A549 (cell line): ENCODE measurements around the gene UMODL1. TPM values are rescaled to one million over a fixed set of nuclear protein-coding genes. Genes with fewer than 3 reads are reported as not detected.

ENCODE experiments used
- ATAC-seq, 2 experiments: fragments of 200-7000 bp in 1 of 2; fragments of >200 bp in 1 of 2; cut with Nextera tagmentation in 1 of 2; cut with Tn5 transposase in 1 of 2; 3 replicates each; pipeline versions ENCODE4 v1.8.0 to v1.9.1; 2018 to 2020; ENCODE audit warnings: mild to moderate bottlenecking in 1 of 2, moderate library complexity in 1 of 2
- CTCF ChIA-PET: fragments of 300-600 bp; sonication (Branson Sonifier 250); formaldehyde crosslinking; extraction: SDS; loops from one replicate; lab custom pipeline; 2021; ENCODE audit warnings: antibody characterized with exemption, inconsistent platforms; lab: Yijun Ruan, JAX
- POLR2A ChIA-PET: fragments of 350-600 bp; formaldehyde crosslinking; extraction: SDS; loops from one replicate; lab custom pipeline; 2021; ENCODE audit warnings: antibody characterized with exemption, inconsistent platforms; lab: Yijun Ruan, JAX
- DNase-seq, 2 experiments: peaks; one replicate each; pipeline versions ENCODE4 v3.0.0 to v3.0.0-alpha.2; 2011 to 2016; ENCODE audit warnings: low read depth in 1 of 2, low spot score in 1 of 2
- FAIRE-seq: peaks from 2 replicates; lab custom pipeline; 2011; peaks lifted over from hg19 to GRCh38; lab: Jason Lieb, UNC
- H3K27ac ChIP-seq, 2 experiments: fragments of >200 bp; sonication (Bioruptor Twin); formaldehyde crosslinking; 3 replicates each; pipeline ENCODE4 v1.5.1; 2016 to 2017
- H3K4me1 ChIP-seq: fragments of >200 bp; sonication (Bioruptor Twin); formaldehyde crosslinking; 3 replicates; pipeline ENCODE4 v1.6.1; 2016
- H3K4me2 ChIP-seq: fragments of >200 bp; sonication (Bioruptor Twin); formaldehyde crosslinking; 3 replicates; pipeline ENCODE4 v1.6.1; 2016
- H3K4me3 ChIP-seq: fragments of >200 bp; sonication (Bioruptor Twin); formaldehyde crosslinking; 3 replicates; pipeline ENCODE4 v1.5.1; 2016
- H3K9me3 ChIP-seq: fragments of >200 bp; sonication (Bioruptor Twin); formaldehyde crosslinking; 3 replicates; pipeline ENCODE4 v1.6.1; 2016
- CHD2 ChIP-seq: fragments of 150-350 bp; IDR thresholded peaks from 2 replicates; pipeline ENCODE4 v1.6.1; 2014; ENCODE audit warnings: low read length; ENCODE audit not compliant: partially characterized antibody
- E2F6 ChIP-seq: IDR thresholded peaks from 2 replicates; pipeline ENCODE4 v1.6.1; 2012; ENCODE audit warnings: low read depth, borderline replicate concordance
- ELK1 ChIP-seq: fragments of 150-350 bp; IDR thresholded peaks from 2 replicates; pipeline ENCODE4 v1.6.1; 2014; ENCODE audit warnings: low read depth, mild to moderate bottlenecking, low read length
- GATA3 ChIP-seq: IDR thresholded peaks from 2 replicates; pipeline ENCODE4 v1.6.1; 2012; ENCODE audit warnings: borderline replicate concordance
- HEYL ChIP-seq: fragments of 250-450 bp; sonication (Bioruptor Pico); IDR thresholded peaks from 2 replicates; pipeline ENCODE4 v1.8.0; 2021; ENCODE audit warnings: mild to moderate bottlenecking, moderate library complexity
- HOXA7 ChIP-seq: fragments of 250-450 bp; sonication (Bioruptor Pico); IDR thresholded peaks from 2 replicates; pipeline ENCODE4 v1.5.0; 2020; ENCODE audit warnings: mild to moderate bottlenecking, moderate library complexity
- HOXB5 ChIP-seq: fragments of 250-450 bp; sonication (Bioruptor Pico); IDR thresholded peaks from 2 replicates; pipeline ENCODE4 v1.5.0; 2020; ENCODE audit warnings: mild to moderate bottlenecking, moderate library complexity
- JUN ChIP-seq, 2 experiments: fragments of >200 bp; sonication (Bioruptor Twin); formaldehyde crosslinking; IDR thresholded peaks; 2 replicates in 1 of 2; 3 replicates in 1 of 2; pipeline ENCODE4 v1.6.1; 2016 to 2017
- MAFK ChIP-seq: fragments of 450-650 bp; IDR thresholded peaks from 2 replicates; pipeline ENCODE4 v1.6.1; 2014; ENCODE audit not compliant: partially characterized antibody
- MAZ ChIP-seq: fragments of 150-350 bp; IDR thresholded peaks from 2 replicates; pipeline ENCODE4 v1.6.1; 2014; ENCODE audit warnings: antibody characterized with exemption, low read depth, low read length, borderline replicate concordance
- NFE2L2 ChIP-seq: fragments of 150-350 bp; conservative IDR thresholded peaks from 2 replicates; pipeline ENCODE4 v1.6.1; 2014; ENCODE audit warnings: low read length
- NR3C1 ChIP-seq: fragments of >200 bp; sonication (Bioruptor Twin); formaldehyde crosslinking; IDR thresholded peaks from 3 replicates; pipeline ENCODE4 v1.6.1; 2017
- PHF8 ChIP-seq: fragments of 200-600 bp; sonication (generic); IDR thresholded peaks from 2 replicates; pipeline ENCODE4 v1.6.1; 2016; ENCODE audit warnings: low read depth, mild to moderate bottlenecking, antibody characterized with exemption, moderate library complexity, borderline replicate concordance
- ZC3H11A ChIP-seq: fragments of 450-650 bp; IDR thresholded peaks from 2 replicates; pipeline ENCODE4 v1.6.1; 2014; ENCODE audit warnings: antibody characterized with exemption, mild to moderate bottlenecking
- WGBS: methylation state at CpG from one replicate; pipeline ENCODE4 v1.1.6; 2017; ENCODE audit errors: missing lambda C conversion rate; 5-methylcytosine and 5-hydroxymethylcytosine counted together
- polyA plus RNA-seq, 4 experiments: library from polyadenylated mRNA; depleted of rRNA in 3 of 4; stranded (reverse); fragments of >200 nt; fragmentation: RNase III in 1 of 4; extraction: RNeasy Plus Mini Kit Qiagen cat#74134 plus additional on column Dnase treatment in 1 of 4; gene quantifications; 2 replicates in 3 of 4; 3 replicates in 1 of 4; pipeline ENCODE4 v1.2.3, GENCODE V29; 2011 to 2017
- TF ChIP-seq, protein P1 (sequence below): fragments of >200 bp; sonication (Bioruptor Twin); formaldehyde crosslinking; IDR thresholded peaks from 3 replicates; pipeline ENCODE4 v1.6.1; 2016

Gene UMODL1
- polyA plus RNA-seq, 2 of the 4 experiments (the other 2 are of a cell fraction), result not detected

DNA sequence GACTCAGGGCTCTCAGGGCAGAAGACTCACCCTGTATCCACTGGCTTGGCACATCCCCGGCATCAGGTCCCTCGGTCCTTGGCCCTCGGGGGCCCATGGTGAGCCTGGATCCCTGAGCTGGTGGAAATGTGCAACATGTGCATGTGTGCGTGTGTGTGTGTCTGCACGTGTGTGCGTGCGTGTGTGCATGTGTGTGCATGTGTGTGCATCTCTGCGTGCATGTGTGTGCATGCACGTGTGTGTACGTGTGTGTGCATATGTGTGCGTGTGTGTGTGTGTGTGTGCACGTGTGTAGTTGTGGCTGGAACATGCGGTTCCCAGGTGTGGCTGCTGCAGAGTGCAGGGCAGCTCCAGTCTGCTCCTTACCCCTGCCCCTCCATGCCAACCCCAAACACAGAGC, 51.3 kb downstream of the UMODL1 start:
- CTCF ChIA-PET, result interaction anchor here (1.2 kb wide), 1 partner anchor 15 kb away, joined by 5 read pairs; no protein-coding TSS in a partner anchor
- ATAC-seq, result no peak

DNA sequence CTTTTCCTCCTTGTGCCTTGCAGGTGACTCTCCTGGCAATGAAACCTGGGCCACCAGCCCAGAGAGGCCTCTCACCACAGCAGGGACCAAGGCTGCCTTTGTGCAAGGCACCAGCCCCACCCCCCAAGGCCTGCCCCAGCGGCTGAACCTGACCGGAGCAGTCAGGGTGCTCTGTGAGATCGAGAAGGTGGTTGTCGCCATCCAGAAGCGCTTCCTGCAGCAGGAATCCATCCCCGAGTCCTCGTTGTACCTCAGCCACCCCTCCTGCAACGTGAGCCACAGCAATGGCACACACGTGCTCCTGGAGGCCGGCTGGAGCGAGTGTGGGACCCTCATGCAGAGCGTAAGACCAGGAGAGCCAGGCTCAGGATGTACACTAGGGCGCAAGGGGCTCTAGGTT, 51.7 kb downstream of the UMODL1 start:
- DNase-seq (no peak), FAIRE-seq (no peak), ATAC-seq (no peak)
- ChIA-PET POLR2A (no interaction called here), CTCF (no interaction called here)
- Histone ChIP-seq H3K4me1 (0 out of 3 replicates have a peak, but pooled peaks cover 4% of the 10 kb centered on the region), H3K4me3 (no peak overlapping the region), H3K4me2 (no peak overlapping the region), H3K9me3 (no peaks in the 10 kb centered on the region), H3K27ac (no peak overlapping the region)
- no peak for TF ChIP-seq NR3C1
- TF ChIP-seq HOXB5 (CRISPR knock-in tag), result no peak
- TF ChIP-seq, all 56 proteins: peak for 0
- WGBS, result 56% methylated on average over 9 of the region's 13 CpGs

More for the DNA sequence above, 51.3 kb downstream of the UMODL1 start:
- FAIRE-seq (no peak), DNase-seq (no peak)
- Histone ChIP-seq H3K4me1 (0 out of 3 replicates have a peak, but pooled peaks cover 4% of the 10 kb centered on the region), H3K27ac (no peak overlapping the region), H3K4me3 (no peak overlapping the region), H3K9me3 (no peaks in the 10 kb centered on the region), H3K4me2 (no peak overlapping the region)
- POLR2A ChIA-PET, result no interaction called here
- whole genome bisulfite sequencing, result 68% methylated on average over 12 of the region's 13 CpGs
- no peak for TF ChIP-seq MAZ
- no peak for TF ChIP-seq HEYL
- no peak for TF ChIP-seq CHD2
- no peak for TF ChIP-seq ZC3H11A
- no peak for TF ChIP-seq MAFK
- TF ChIP-seq HOXA7, result no peak
- no peak for TF ChIP-seq NR3C1
- no peak for TF ChIP-seq ELK1
- TF ChIP-seq, protein P1, sequence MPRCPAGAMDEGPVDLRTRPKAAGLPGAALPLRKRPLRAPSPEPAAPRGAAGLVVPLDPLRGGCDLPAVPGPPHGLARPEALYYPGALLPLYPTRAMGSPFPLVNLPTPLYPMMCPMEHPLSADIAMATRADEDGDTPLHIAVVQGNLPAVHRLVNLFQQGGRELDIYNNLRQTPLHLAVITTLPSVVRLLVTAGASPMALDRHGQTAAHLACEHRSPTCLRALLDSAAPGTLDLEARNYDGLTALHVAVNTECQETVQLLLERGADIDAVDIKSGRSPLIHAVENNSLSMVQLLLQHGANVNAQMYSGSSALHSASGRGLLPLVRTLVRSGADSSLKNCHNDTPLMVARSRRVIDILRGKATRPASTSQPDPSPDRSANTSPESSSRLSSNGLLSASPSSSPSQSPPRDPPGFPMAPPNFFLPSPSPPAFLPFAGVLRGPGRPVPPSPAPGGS, result no peak
- TF ChIP-seq NFE2L2, result no peak
- TF ChIP-seq GATA3, result no peak
- no peak for TF ChIP-seq E2F6

GRCh38 chr21:42123219-42123908, 52.2 kb downstream of the UMODL1 start:
- Histone ChIP-seq H3K4me2 (no peak overlapping the region), H3K4me1 (0 out of 3 replicates have a peak, but pooled peaks cover 4% of the 10 kb centered on the region), H3K9me3 (no peaks in the 10 kb centered on the region), H3K27ac (no peak overlapping the region), H3K4me3 (no peak overlapping the region)
- WGBS, result 78% methylated on average over 13 of the region's 14 CpGs
- no peak for DNase-seq
- no peak for FAIRE-seq
- ATAC-seq, result no peak
- TF ChIP-seq HOXB5 (CRISPR knock-in tag) (no peak), PHF8 (no peak)
- ChIA-PET CTCF (no interaction called here), POLR2A (no interaction called here)

DNA sequence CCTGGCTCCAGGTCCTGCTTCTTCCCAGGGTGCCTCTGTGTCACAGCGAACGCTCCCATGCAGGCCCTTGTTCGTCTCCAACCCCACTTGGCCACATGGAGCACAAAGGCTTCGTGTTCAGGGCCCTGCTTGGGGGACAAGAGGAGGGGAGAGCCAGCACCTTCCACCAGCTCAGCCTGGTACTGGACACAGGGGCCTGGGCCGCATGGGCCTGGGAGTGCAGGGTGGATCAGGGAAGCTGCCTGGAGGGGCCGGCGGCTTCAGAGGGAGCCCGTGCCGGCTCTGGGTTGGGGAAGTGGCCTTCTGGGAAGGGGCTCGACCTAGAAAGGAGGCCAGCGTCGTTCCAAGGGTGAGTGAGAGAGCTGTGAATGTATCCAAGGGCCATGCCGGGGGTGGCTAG, 53.0 kb downstream of the UMODL1 start:
- no peak for ATAC-seq
- CTCF ChIA-PET, result interaction anchor here (0.9 to 2.0 kb wide), 2 partner anchors 16 to 22 kb away, joined by 4 to 6 read pairs; no protein-coding TSS in a partner anchor
- Histone ChIP-seq H3K4me1 (0 out of 3 replicates have a peak, but pooled peaks cover 4% of the 10 kb centered on the region), H3K27ac (no peak overlapping the region)
- 75% methylated on average over 9 of the region's 13 CpGs for WGBS
- FAIRE-seq, result no peak
- no peak for TF ChIP-seq JUN (IDR thresholded peaks at IDR 0.05)
- TF ChIP-seq NFE2L2, result no peak
- TF ChIP-seq, all 56 proteins: peak for 0
- Histone ChIP-seq H3K9me3 (no peaks in the 10 kb centered on the region), H3K4me3 (no peak overlapping the region), H3K4me2 (no peak overlapping the region)
- POLR2A ChIA-PET, result no interaction called here
- no peak for DNase-seq
